ENCODE results near the gene USP34.

GRCh38 chr2:61423714-61424113, 47.2 kb downstream of the USP34 start:
- no peak for TF ChIP-seq CTCF (IDR thresholded peaks at IDR 0.05; ENCODE audit: insufficient read depth, low read length, poor library complexity, severe bottlenecking)
- TF ChIP-seq EZH2phosphoT487 (conservative IDR thresholded peaks at IDR 0.05; ENCODE audit: low read length), result no peak

Measured in SU-DHL-6 (cell line).